Endodermal cell (in vitro differentiated cells): Measurements from ENCODE around the gene MTURN. TPM values are rescaled to one million over a fixed set of nuclear protein-coding genes. Genes with fewer than 3 reads are reported as not detected.
"Not testable (repeated sequence)": the region's sequence is repeated elsewhere in the genome, so short reads cannot be mapped to it uniquely, and the experiment has no call there.

ENCODE experiments used
- DNase-seq: peaks from one replicate; pipeline ENCODE4 v3.0.0-alpha.2; 2017
- H3K27ac ChIP-seq: 2 replicates; pipeline ENCODE4 v1.5.1; 2013; ENCODE audit warnings: mild to moderate bottlenecking, low read depth, low read length, moderate library complexity
- H3K27me3 ChIP-seq: 2 replicates; pipeline ENCODE4 v1.6.1; 2013; ENCODE audit warnings: mild to moderate bottlenecking, low read length, moderate library complexity; ENCODE audit not compliant: insufficient read depth, control insufficient read depth, poor library complexity, severe bottlenecking
- H3K36me3 ChIP-seq: 2 replicates; pipeline ENCODE4 v1.7.0; 2013; ENCODE audit warnings: mild to moderate bottlenecking, low read length, moderate library complexity; ENCODE audit not compliant: control insufficient read depth, insufficient read depth
- H3K4me1 ChIP-seq: one replicate; pipeline ENCODE4 v1.7.0; 2013; ENCODE audit warnings: low read length; ENCODE audit not compliant: control insufficient read depth, insufficient read depth
- H3K4me3 ChIP-seq: 2 replicates; pipeline ENCODE4 v1.5.1; 2013; ENCODE audit warnings: mild to moderate bottlenecking, low read length, moderate library complexity
- H3K9ac ChIP-seq: 2 replicates; pipeline ENCODE4 v1.6.1; 2013; ENCODE audit warnings: mild to moderate bottlenecking, low read length, moderate library complexity; ENCODE audit not compliant: poor library complexity, severe bottlenecking; ENCODE audit errors: extremely low read depth
- H3K9me3 ChIP-seq: 2 replicates; pipeline ENCODE4 v1.6.1; 2013; ENCODE audit warnings: mild to moderate bottlenecking, low read length, moderate library complexity; ENCODE audit not compliant: control insufficient read depth
- H3K27ac Mint-ChIP-seq: 2 replicates; pipeline ENCODE4 v1.8.0; 2020; ENCODE audit warnings: mixed read lengths
- H3K27me3 Mint-ChIP-seq: 2 replicates; pipeline ENCODE4 v1.8.0; 2021; ENCODE audit warnings: mild to moderate bottlenecking, mixed read lengths; ENCODE audit not compliant: insufficient read depth
- H3K36me3 Mint-ChIP-seq: 2 replicates; pipeline ENCODE4 v1.8.0; 2020; ENCODE audit warnings: low read depth, mixed read lengths
- H3K4me1 Mint-ChIP-seq: 2 replicates; pipeline ENCODE4 v1.8.0; 2020; ENCODE audit warnings: mixed read lengths
- H3K4me3 Mint-ChIP-seq: 2 replicates; pipeline ENCODE4 v1.8.0; 2020; ENCODE audit warnings: mild to moderate bottlenecking, moderate library complexity, mixed read lengths
- H3K9me3 Mint-ChIP-seq: 2 replicates; pipeline ENCODE4 v1.8.0; 2020; ENCODE audit warnings: mild to moderate bottlenecking, mixed read lengths
- CTCF ChIP-seq: fragments of 200-600 bp; sonication (generic); conservative IDR thresholded peaks from 2 replicates; pipeline ENCODE4 v1.5.0; 2021; ENCODE audit warnings: antibody characterized with exemption, mild to moderate bottlenecking
- WGBS, 2 experiments: methylation state at CpG; one replicate each; pipeline versions ENCODE4 v1.1.5 to v1.1.7; 2013; ENCODE audit warnings: missing lambda C conversion rate in 2 of 2, mixed read lengths in 1 of 2; ENCODE audit not compliant: insufficient coverage in 1 of 2, insufficient read length in 1 of 2; 5-methylcytosine and 5-hydroxymethylcytosine counted together
- total RNA-seq, 2 donors: library from RNA; stranded (reverse); fragmentation: NEBNext Ultra II Directional in 1 of 2; extraction: Animal tissue kit (Norgen Biotek cat#: 25700) in 1 of 2; gene quantifications; 2 replicates in 1 of 2; 3 replicates in 1 of 2; pipeline ENCODE4 v1.2.1, GENCODE V29; 2021

Gene MTURN
- total RNA-seq, 2 donors from 2014 or later: 11.2 to 12.1 TPM

GRCh38 chr7:30187513-30187912 is 52.7 kb downstream of the MTURN start:
- DNase-seq: no peak
- Histone ChIP-seq H3K4me1 (no peaks in the 10 kb centered on the region), H3K9me3 (no peaks in the 10 kb centered on the region), H3K27me3 (no peaks in the 10 kb centered on the region), H3K27ac (no peak overlapping the region), H3K36me3 (no peaks in the 10 kb centered on the region), H3K9ac (no peak overlapping the region), H3K4me3 (no peak overlapping the region)
- no peaks in the 10 kb centered on the region for H3K36me3 Mint-ChIP-seq
- H3K4me1 Mint-ChIP-seq: no peaks in the 10 kb centered on the region
- H3K9me3 Mint-ChIP-seq: peaks cover 28% of the 10 kb centered on the region
- TF ChIP-seq CTCF: no peak
- WGBS, 2 experiments: 85% methylated on average over 1 of the region's 1 CpG; no CpG with 5 or more reads in 1 of the 2 experiments
- no peak overlapping the region for H3K27ac Mint-ChIP-seq
- no peak overlapping the region for H3K4me3 Mint-ChIP-seq
- peaks cover 2% of the 10 kb centered on the region for H3K27me3 Mint-ChIP-seq

GRCh38 chr7:30188381-30188780 is 53.6 kb downstream of the MTURN start:
- H3K36me3 ChIP-seq, H3K4me1 Mint-ChIP-seq, H3K27ac Mint-ChIP-seq, H3K36me3 Mint-ChIP-seq, H3K27me3 ChIP-seq, H3K27me3 Mint-ChIP-seq, H3K4me3 Mint-ChIP-seq, H3K4me3 ChIP-seq, DNase-seq, H3K9me3 ChIP-seq, H3K9ac ChIP-seq, H3K4me1 ChIP-seq: not testable (repeated sequence)
- H3K27ac ChIP-seq: peak overlapping the region; percentile 54
- H3K9me3 Mint-ChIP-seq: peaks cover 33% of the 10 kb centered on the region
- 72% methylated on average over 2 of the region's 2 CpGs; no CpG with 5 or more reads in 1 of the 2 experiments for WGBS, 2 experiments

GRCh38 chr7:30188811-30189210 is 54.0 kb downstream of the MTURN start:
- no peak overlapping the region for H3K9ac ChIP-seq
- no peaks in the 10 kb centered on the region for H3K9me3 ChIP-seq
- H3K4me1 ChIP-seq: no peaks in the 10 kb centered on the region
- H3K4me3 ChIP-seq: no peak overlapping the region
- peak overlapping the region; percentile 54 for H3K27ac ChIP-seq
- no peaks in the 10 kb centered on the region for H3K27me3 ChIP-seq
- H3K36me3 Mint-ChIP-seq: no peaks in the 10 kb centered on the region
- 89 to 90% methylated on average over 1 to 2 of the region's 2 CpGs for WGBS, 2 experiments
- peaks cover 36% of the 10 kb centered on the region for H3K9me3 Mint-ChIP-seq
- TF ChIP-seq CTCF: no peak
- no peaks in the 10 kb centered on the region for H3K36me3 ChIP-seq
- no peaks in the 10 kb centered on the region for H3K4me1 Mint-ChIP-seq
- no peak overlapping the region for H3K27ac Mint-ChIP-seq
- H3K27me3 Mint-ChIP-seq: peaks cover 7% of the 10 kb centered on the region
- no peak overlapping the region for H3K4me3 Mint-ChIP-seq
- no peak for DNase-seq

- 90 to 100% methylated on average over 2 to 4 of the region's 4 CpGs for WGBS, 2 experiments
- Histone ChIP-seq H3K36me3 (no peaks in the 10 kb centered on the region), H3K4me1 (no peaks in the 10 kb centered on the region), H3K4me3 (no peak overlapping the region), H3K9ac (no peak overlapping the region), H3K9me3 (peaks cover 22% of the 10 kb centered on the region), H3K27me3 (no peaks in the 10 kb centered on the region), H3K27ac (no peak overlapping the region)
- Mint-ChIP-seq H3K4me3 (no peak overlapping the region), H3K4me1 (no peaks in the 10 kb centered on the region), H3K27me3 (peaks cover 7% of the 10 kb centered on the region), H3K9me3 (peaks cover 58% of the 10 kb centered on the region), H3K27ac (no peak overlapping the region), H3K36me3 (peaks cover 2% of the 10 kb centered on the region)
- no peak for TF ChIP-seq CTCF
- no peak for DNase-seq
These were observed 57.0 kb downstream of the MTURN start for GRCh38 chr7:30191809-30192208.
